Endometrial microvascular endothelial cells (primary cell): ENCODE data around the gene RIMBP3C. TPM values are rescaled to one million over a fixed set of nuclear protein-coding genes. Genes with fewer than 3 reads are reported as not detected.

Experiments
- total RNA-seq: library from RNA; depleted of rRNA; stranded (reverse); fragments of >200 nt; gene quantifications from one replicate; pipeline ENCODE4 v1.2.3, GENCODE V29; 2015; ENCODE audit errors: inconsistent ontology term

Gene RIMBP3C
- total RNA-seq, 1 donor from 2014 or later: not detected

Other genes starting within 250 kb of the RIMBP3C start
- gene RIMBP3B, start 167.7 kb downstream of the RIMBP3C start, total RNA-seq: not detected
- gene HIC2, start 134.1 kb downstream of the RIMBP3C start, total RNA-seq: 2.1 TPM
- 1.4 TPM for gene TMEM191C, start 84.1 kb downstream of the RIMBP3C start, total RNA-seq
- 56.3 TPM for gene UBE2L3, start 16.3 kb upstream of the RIMBP3C start, total RNA-seq
- gene YDJC, start 78.6 kb upstream of the RIMBP3C start, total RNA-seq: 75.8 TPM
- not detected for gene CCDC116, start 81.3 kb upstream of the RIMBP3C start, total RNA-seq
- 57.4 TPM for gene SDF2L1, start 90.8 kb upstream of the RIMBP3C start, total RNA-seq
- gene PPIL2, start 114.6 kb upstream of the RIMBP3C start, total RNA-seq: 33.8 TPM
- 0.93 TPM for gene YPEL1, start 184.3 kb upstream of the RIMBP3C start, total RNA-seq